ENCODE measurements around the gene FXYD7.
"Not testable (repeated sequence)": the region's sequence is repeated elsewhere in the genome, so short reads cannot be mapped to it uniquely, and the experiment has no call there.

FXYD7 gene

GRCh38 chr19:35143231-35143715 lies at the start of gene FXYD7:
Gene FXYD7, plus strand, starts transcription at chr19:35143255. Its CDS starts 79 bp downstream, at chr19:35143334.
- no peak for DNase-seq (ENCODE audit: low read depth)

GRCh38 chr19:35093430-35093829 lies 49.6 kb upstream of the FXYD7 start:
- DNase-seq (ENCODE audit: low read depth), result no peak

GRCh38 chr19:35093941-35094647 lies 49.0 kb upstream of the FXYD7 start:
- no peak for DNase-seq (ENCODE audit: low read depth)

- DNase-seq (ENCODE audit: low read depth), result no peak
Observed at GRCh38 chr19:35094656-35095055, 48.4 kb upstream of the FXYD7 start.

- no peak for DNase-seq (ENCODE audit: low read depth)
Observed at GRCh38 chr19:35095667-35096368, 47.2 kb upstream of the FXYD7 start.

GRCh38 chr19:35098413-35099049 lies 44.5 kb upstream of the FXYD7 start:
- DNase-seq (ENCODE audit: low read depth), result no peak

GRCh38 chr19:35099155-35099896 lies 43.7 kb upstream of the FXYD7 start:
- no peak for DNase-seq (ENCODE audit: low read depth)

- no peak for DNase-seq (ENCODE audit: low read depth)
Observed at GRCh38 chr19:35099897-35100275, 43.2 kb upstream of the FXYD7 start.

- no peak for DNase-seq (ENCODE audit: low read depth)
Observed at GRCh38 chr19:35100588-35101533, 42.2 kb upstream of the FXYD7 start.

- not testable (repeated sequence) for DNase-seq (ENCODE audit: low read depth)
Observed at GRCh38 chr19:35101949-35102348, 41.1 kb upstream of the FXYD7 start.

- not testable (repeated sequence) for DNase-seq (ENCODE audit: low read depth)
Observed at GRCh38 chr19:35103614-35104013, 39.4 kb upstream of the FXYD7 start.

- no peak for DNase-seq (ENCODE audit: low read depth)
Observed at GRCh38 chr19:35104361-35104760, 38.7 kb upstream of the FXYD7 start.

- DNase-seq (ENCODE audit: low read depth), result no peak
Observed at GRCh38 chr19:35105047-35105410, 38.0 kb upstream of the FXYD7 start.

GRCh38 chr19:35105411-35106290 lies 37.4 kb upstream of the FXYD7 start:
- DNase-seq (ENCODE audit: low read depth), result no peak

- DNase-seq (ENCODE audit: low read depth), result no peak
Observed at GRCh38 chr19:35106291-35106583, 36.8 kb upstream of the FXYD7 start.

- DNase-seq (ENCODE audit: low read depth), result no peak
Observed at GRCh38 chr19:35106898-35107541, 36.0 kb upstream of the FXYD7 start.

- DNase-seq (ENCODE audit: low read depth), result no peak
Observed at GRCh38 chr19:35107545-35107944, 35.5 kb upstream of the FXYD7 start.

GRCh38 chr19:35108730-35109129 lies 34.3 kb upstream of the FXYD7 start:
- no peak for DNase-seq (ENCODE audit: low read depth)

GRCh38 chr19:35109395-35110112 lies 33.5 kb upstream of the FXYD7 start:
- DNase-seq (ENCODE audit: low read depth), result no peak
